ENCODE data around the gene BNC1. TPM values are rescaled to one million over a fixed set of nuclear protein-coding genes. Genes with fewer than 3 reads are reported as not detected.
"Not testable (repeated sequence)": the region's sequence is repeated elsewhere in the genome, so short reads cannot be mapped to it uniquely, and the experiment has no call there.

BNC1 gene
- total RNA-seq, 3 donors from 2014 or later = not detected

GRCh38 chr15:83248151-83249029 lies 36.1 kb downstream of the BNC1 start:
- H3K27me3 Mint-ChIP-seq (ENCODE audit: low read depth) = peaks cover 42% of the 10 kb centered on the region
- H3K4me3 Mint-ChIP-seq = no peak overlapping the region
- no peaks in the 10 kb centered on the region for H3K9me3 Mint-ChIP-seq
- H3K4me1 Mint-ChIP-seq (ENCODE audit: low read depth) = no peaks in the 10 kb centered on the region
- DNase-seq (no peak), ATAC-seq (no peak)
- no peaks in the 10 kb centered on the region for H3K36me3 Mint-ChIP-seq (ENCODE audit: insufficient read depth)

GRCh38 chr15:83243634-83244033 lies 40.8 kb downstream of the BNC1 start:
- H3K36me3 Mint-ChIP-seq (ENCODE audit: insufficient read depth) = no peaks in the 10 kb centered on the region

GRCh38 chr15:83230242-83230641 lies 54.2 kb downstream of the BNC1 start:
- Mint-ChIP-seq H3K36me3 (ENCODE audit: insufficient read depth) (no peaks in the 10 kb centered on the region), H3K4me3 (no peak overlapping the region), H3K27me3 (ENCODE audit: low read depth) (no peaks in the 10 kb centered on the region), H3K9me3 (no peaks in the 10 kb centered on the region), H3K4me1 (ENCODE audit: low read depth) (no peaks in the 10 kb centered on the region)
- ATAC-seq = no peak
- no peak for DNase-seq

More at GRCh38 chr15:83243634-83244033, 40.8 kb downstream of the BNC1 start:
- Mint-ChIP-seq H3K27me3 (ENCODE audit: low read depth) (peaks cover 27% of the 10 kb centered on the region), H3K4me3 (no peak overlapping the region), H3K9me3 (peaks cover 8% of the 10 kb centered on the region), H3K4me1 (ENCODE audit: low read depth) (no peaks in the 10 kb centered on the region)
- no peak for DNase-seq
- no peak for ATAC-seq

GRCh38 chr15:83225449-83225848 lies 59.0 kb downstream of the BNC1 start:
- H3K27me3 Mint-ChIP-seq (ENCODE audit: low read depth) = peaks cover 5% of the 10 kb centered on the region
- ATAC-seq = no peak
- H3K9me3 Mint-ChIP-seq = no peaks in the 10 kb centered on the region
- no peak overlapping the region for H3K4me3 Mint-ChIP-seq
- DNase-seq = no peak
- no peaks in the 10 kb centered on the region for H3K36me3 Mint-ChIP-seq (ENCODE audit: insufficient read depth)
- no peaks in the 10 kb centered on the region for H3K4me1 Mint-ChIP-seq (ENCODE audit: low read depth)

- not testable (repeated sequence) for H3K9me3 Mint-ChIP-seq; H3K4me3 Mint-ChIP-seq; DNase-seq; H3K4me1 Mint-ChIP-seq (ENCODE audit: low read depth); H3K36me3 Mint-ChIP-seq (ENCODE audit: insufficient read depth); ATAC-seq
- peaks cover 18% of the 10 kb centered on the region for H3K27me3 Mint-ChIP-seq (ENCODE audit: low read depth)
Observed at GRCh38 chr15:83221781-83222180, 62.7 kb downstream of the BNC1 start.

GRCh38 chr15:83219026-83219425 lies 65.4 kb downstream of the BNC1 start:
- Mint-ChIP-seq H3K9me3 (peaks cover 4% of the 10 kb centered on the region), H3K4me1 (ENCODE audit: low read depth) (no peaks in the 10 kb centered on the region), H3K27me3 (ENCODE audit: low read depth) (peaks cover 23% of the 10 kb centered on the region), H3K36me3 (ENCODE audit: insufficient read depth) (no peaks in the 10 kb centered on the region), H3K4me3 (no peak overlapping the region)
- no peak for ATAC-seq
- DNase-seq = no peak

- H3K9me3 Mint-ChIP-seq = peaks cover 4% of the 10 kb centered on the region
- ATAC-seq (no peak), DNase-seq (no peak)
- peaks cover 19% of the 10 kb centered on the region for H3K27me3 Mint-ChIP-seq (ENCODE audit: low read depth)
- H3K36me3 Mint-ChIP-seq (ENCODE audit: insufficient read depth) = no peaks in the 10 kb centered on the region
- no peaks in the 10 kb centered on the region for H3K4me1 Mint-ChIP-seq (ENCODE audit: low read depth)
- no peak overlapping the region for H3K4me3 Mint-ChIP-seq
Observed at GRCh38 chr15:83215306-83215705, 69.2 kb downstream of the BNC1 start.

- no peaks in the 10 kb centered on the region for H3K36me3 Mint-ChIP-seq (ENCODE audit: insufficient read depth)
- H3K9me3 Mint-ChIP-seq = peaks cover 4% of the 10 kb centered on the region
- no peak overlapping the region for H3K4me3 Mint-ChIP-seq
- no peak for ATAC-seq
- peaks cover 12% of the 10 kb centered on the region for H3K27me3 Mint-ChIP-seq (ENCODE audit: low read depth)
- DNase-seq = no peak
- H3K4me1 Mint-ChIP-seq (ENCODE audit: low read depth) = peaks cover 6% of the 10 kb centered on the region
Observed at GRCh38 chr15:83210619-83211018, 73.8 kb downstream of the BNC1 start.

GRCh38 chr15:83209333-83209732 lies 75.1 kb downstream of the BNC1 start:
- H3K9me3 Mint-ChIP-seq = no peaks in the 10 kb centered on the region
- no peak for ATAC-seq
- H3K36me3 Mint-ChIP-seq (ENCODE audit: insufficient read depth) = no peaks in the 10 kb centered on the region

GRCh38 chr15:83208367-83208661 lies 76.2 kb downstream of the BNC1 start:
- Mint-ChIP-seq H3K27me3 (ENCODE audit: low read depth) (peaks cover 12% of the 10 kb centered on the region), H3K9me3 (no peaks in the 10 kb centered on the region), H3K4me3 (no peak overlapping the region), H3K4me1 (ENCODE audit: low read depth) (peaks cover 6% of the 10 kb centered on the region), H3K36me3 (ENCODE audit: insufficient read depth) (no peaks in the 10 kb centered on the region)
- DNase-seq (no peak), ATAC-seq (no peak)

More at GRCh38 chr15:83209333-83209732, 75.1 kb downstream of the BNC1 start:
- Mint-ChIP-seq H3K4me1 (ENCODE audit: low read depth) (peaks cover 6% of the 10 kb centered on the region), H3K4me3 (no peak overlapping the region), H3K27me3 (ENCODE audit: low read depth) (peaks cover 10% of the 10 kb centered on the region)
- no peak for DNase-seq

- Mint-ChIP-seq H3K27me3 (ENCODE audit: low read depth) (peaks cover 13% of the 10 kb centered on the region), H3K4me3 (peak within 1 kb of the TSS; percentile 80), H3K36me3 (ENCODE audit: insufficient read depth) (no peaks in the 10 kb centered on the region), H3K4me1 (ENCODE audit: low read depth) (peaks cover 6% of the 10 kb centered on the region), H3K9me3 (no peaks in the 10 kb centered on the region)
- peak; percentile 60 to 70 for ATAC-seq
- DNase-seq = peak; percentile 5
Observed at GRCh38 chr15:83207660-83208366, 76.7 kb downstream of the BNC1 start, which contains the start of gene HDGFL3. TSS of gene HDGFL3 (minus strand) at chr15:83207823. CDS start at chr15:83207414, 409 bp downstream.

- Mint-ChIP-seq H3K4me1 (ENCODE audit: low read depth) (peaks cover 12% of the 10 kb centered on the region), H3K9me3 (no peaks in the 10 kb centered on the region), H3K27me3 (ENCODE audit: low read depth) (peaks cover 18% of the 10 kb centered on the region), H3K4me3 (no peak overlapping the region), H3K36me3 (ENCODE audit: insufficient read depth) (no peaks in the 10 kb centered on the region)
- DNase-seq (peak; percentile 5), ATAC-seq (peak; percentile 46 to 49)
Observed at GRCh38 chr15:83207009-83207659, 77.3 kb downstream of the BNC1 start.

- ATAC-seq (peak; percentile 12 to 18), DNase-seq (no peak)
- Mint-ChIP-seq H3K27me3 (ENCODE audit: low read depth) (peaks cover 19% of the 10 kb centered on the region), H3K4me3 (peak overlapping the region; percentile 80), H3K36me3 (ENCODE audit: insufficient read depth) (no peaks in the 10 kb centered on the region), H3K9me3 (no peaks in the 10 kb centered on the region), H3K4me1 (ENCODE audit: low read depth) (peaks cover 16% of the 10 kb centered on the region)
Observed at GRCh38 chr15:83206526-83207008, 77.9 kb downstream of the BNC1 start.
